Upper lobe of right lung (tissue), 1 donor: Measurements from ENCODE around the gene CLCA2. TPM values are rescaled to one million over a fixed set of nuclear protein-coding genes. Genes with fewer than 3 reads are reported as not detected.

ENCODE experiments used
- ATAC-seq: fragments of 200-7000 bp; cut with Tn5 transposase; one replicate; pipeline ENCODE4 v1.9.1; 2020; ENCODE audit warnings: mild to moderate bottlenecking, moderate library complexity
- DNase-seq: peaks from one replicate; pipeline ENCODE4 v3.0.0-alpha.2; 2020
- H3K27ac ChIP-seq: fragments of 200-600 bp; one replicate; pipeline ENCODE4 v1.8.0; 2022
- H3K27me3 ChIP-seq: fragments of 200-600 bp; one replicate; pipeline ENCODE4 v1.8.0; 2022; ENCODE audit warnings: mild to moderate bottlenecking
- H3K36me3 ChIP-seq: fragments of 200-600 bp; one replicate; pipeline ENCODE4 v1.8.0; 2022
- H3K4me1 ChIP-seq: fragments of 200-600 bp; one replicate; pipeline ENCODE4 v1.8.0; 2022
- H3K4me3 ChIP-seq: fragments of 200-600 bp; one replicate; pipeline ENCODE4 v1.8.0; 2022; ENCODE audit warnings: mild to moderate bottlenecking
- H3K9me3 ChIP-seq: fragments of 200-600 bp; one replicate; pipeline ENCODE4 v1.8.0; 2022
- CTCF ChIP-seq: fragments of 200-600 bp; IDR thresholded peaks from one replicate; pipeline ENCODE4 v1.8.0; 2022; ENCODE audit warnings: antibody characterized with exemption
- intact Hi-C: fragments of 100-400 bp; cut with DNase I; formaldehyde crosslinking; loops from one replicate; pipeline ENCODE4 v1.11.0; 2022
- total RNA-seq: library from RNA; stranded (reverse); fragmentation: NEBNext Ultra II Directional; extraction: Animal tissue kit (Norgen Biotek cat#: 25700); gene quantifications from one replicate; pipeline ENCODE4 v1.2.1, GENCODE V29; 2021
- donor health status: DM: no; HTN: yes; CAD: no; lungs with severe emphysema.

The CLCA2 gene
- total RNA-seq, 1 donor from 2014 or later: not detected

- intact Hi-C loops: no loop called here
- no peaks in the 10 kb centered on the region for H3K27me3 ChIP-seq
- no peak for TF ChIP-seq CTCF
- ATAC-seq (no peak), DNase-seq (no peak)
- no peak overlapping the region for H3K27ac ChIP-seq
- no peaks in the 10 kb centered on the region for H3K9me3 ChIP-seq
- H3K4me3 ChIP-seq: no peak overlapping the region
- no peaks in the 10 kb centered on the region for H3K4me1 ChIP-seq
- H3K36me3 ChIP-seq: no peaks in the 10 kb centered on the region
These were observed 24.7 kb downstream of the CLCA2 start for GRCh38 chr1:86448670-86449069.

GRCh38 chr1:86449103-86449502, 25.1 kb downstream of the CLCA2 start:
- H3K4me1 ChIP-seq: no peaks in the 10 kb centered on the region
- H3K4me3 ChIP-seq: no peak overlapping the region
- no peaks in the 10 kb centered on the region for H3K36me3 ChIP-seq
- ATAC-seq: no peak
- H3K27me3 ChIP-seq: no peaks in the 10 kb centered on the region
- no peak for DNase-seq
- intact Hi-C loops: no loop called here
- no peak overlapping the region for H3K27ac ChIP-seq
- no peaks in the 10 kb centered on the region for H3K9me3 ChIP-seq
- TF ChIP-seq CTCF: no peak

GRCh38 chr1:86450847-86451246, 26.9 kb downstream of the CLCA2 start:
- Histone ChIP-seq H3K27ac (no peak overlapping the region), H3K4me1 (no peaks in the 10 kb centered on the region), H3K36me3 (no peaks in the 10 kb centered on the region), H3K9me3 (no peaks in the 10 kb centered on the region), H3K4me3 (no peak overlapping the region), H3K27me3 (no peaks in the 10 kb centered on the region)
- ATAC-seq: no peak
- DNase-seq: no peak
- no peak for TF ChIP-seq CTCF
- intact Hi-C loops: no loop called here

- intact Hi-C loops: no loop called here
- Histone ChIP-seq H3K27ac (no peak overlapping the region), H3K27me3 (no peaks in the 10 kb centered on the region), H3K9me3 (no peaks in the 10 kb centered on the region), H3K4me1 (no peaks in the 10 kb centered on the region), H3K4me3 (no peak overlapping the region), H3K36me3 (no peaks in the 10 kb centered on the region)
- no peak for TF ChIP-seq CTCF
- DNase-seq (no peak), ATAC-seq (no peak)
These were observed 29.7 kb downstream of the CLCA2 start for GRCh38 chr1:86453664-86454063.

- TF ChIP-seq CTCF: no peak
- Histone ChIP-seq H3K9me3 (no peaks in the 10 kb centered on the region), H3K36me3 (no peaks in the 10 kb centered on the region), H3K27me3 (no peaks in the 10 kb centered on the region), H3K4me3 (no peak overlapping the region), H3K27ac (no peak overlapping the region), H3K4me1 (no peaks in the 10 kb centered on the region)
- intact Hi-C loops: no loop called here
- no peak for ATAC-seq
- no peak for DNase-seq
These were observed 31.1 kb downstream of the CLCA2 start for GRCh38 chr1:86455073-86455472.

GRCh38 chr1:86460998-86461397, 37.0 kb downstream of the CLCA2 start:
- Histone ChIP-seq H3K36me3 (no peaks in the 10 kb centered on the region), H3K27ac (no peak overlapping the region), H3K9me3 (no peaks in the 10 kb centered on the region), H3K27me3 (no peaks in the 10 kb centered on the region), H3K4me3 (no peak overlapping the region), H3K4me1 (peaks cover 7% of the 10 kb centered on the region)
- intact Hi-C loops: no loop called here
- no peak for TF ChIP-seq CTCF
- no peak for DNase-seq
- peak; percentile 41 for ATAC-seq
